Measurements from ENCODE around the gene C1orf21.

GRCh38 chr1:184403961-184404726 is 17.3 kb downstream of the C1orf21 start:
- TF ChIP-seq, protein P1, sequence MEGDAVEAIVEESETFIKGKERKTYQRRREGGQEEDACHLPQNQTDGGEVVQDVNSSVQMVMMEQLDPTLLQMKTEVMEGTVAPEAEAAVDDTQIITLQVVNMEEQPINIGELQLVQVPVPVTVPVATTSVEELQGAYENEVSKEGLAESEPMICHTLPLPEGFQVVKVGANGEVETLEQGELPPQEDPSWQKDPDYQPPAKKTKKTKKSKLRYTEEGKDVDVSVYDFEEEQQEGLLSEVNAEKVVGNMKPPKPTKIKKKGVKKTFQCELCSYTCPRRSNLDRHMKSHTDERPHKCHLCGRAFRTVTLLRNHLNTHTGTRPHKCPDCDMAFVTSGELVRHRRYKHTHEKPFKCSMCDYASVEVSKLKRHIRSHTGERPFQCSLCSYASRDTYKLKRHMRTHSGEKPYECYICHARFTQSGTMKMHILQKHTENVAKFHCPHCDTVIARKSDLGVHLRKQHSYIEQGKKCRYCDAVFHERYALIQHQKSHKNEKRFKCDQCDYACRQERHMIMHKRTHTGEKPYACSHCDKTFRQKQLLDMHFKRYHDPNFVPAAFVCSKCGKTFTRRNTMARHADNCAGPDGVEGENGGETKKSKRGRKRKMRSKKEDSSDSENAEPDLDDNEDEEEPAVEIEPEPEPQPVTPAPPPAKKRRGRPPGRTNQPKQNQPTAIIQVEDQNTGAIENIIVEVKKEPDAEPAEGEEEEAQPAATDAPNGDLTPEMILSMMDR (IDR thresholded peaks at IDR 0.05 in 8 of 11, conservative IDR thresholded peaks at IDR 0.05 in 3 of 11): no peak
- TF ChIP-seq POLR2A (IDR thresholded peaks at IDR 0.05): no peak
- no peak for TF ChIP-seq POLR2AphosphoS5 (IDR thresholded peaks at IDR 0.05)
